AG09309 (cell line): Measurements from ENCODE around the gene STKLD1.
"Not testable (repeated sequence)": the region's sequence is repeated elsewhere in the genome, so short reads cannot be mapped to it uniquely, and the experiment has no call there.

Source experiments
- DNase-seq: peaks from one replicate; pipeline ENCODE4 v3.0.0-alpha.2; 2010; ENCODE audit warnings: low read depth
- H3K4me3 ChIP-seq: 2 replicates; pipeline ENCODE4 v1.5.1; 2011; ENCODE audit warnings: mild to moderate bottlenecking, low read depth, low read length, moderate library complexity; ENCODE audit not compliant: control insufficient read depth
- TF ChIP-seq, protein P1 (sequence below): IDR thresholded peaks from 2 replicates; pipeline ENCODE4 v1.5.1; 2011; ENCODE audit warnings: mild to moderate bottlenecking, low read depth, low read length, inconsistent platforms; ENCODE audit not compliant: insufficient read depth, control insufficient read depth; ENCODE audit errors: missing control alignments

The STKLD1 gene

GRCh38 chr9:133375724-133376654, at the start of gene STKLD1, which contains the start of gene SURF4:
STKLD1 (plus strand) TSS chr9:133376366; CDS start chr9:133376474, 108 bp downstream.
SURF4 (minus strand) TSS chr9:133376060; CDS start chr9:133375969, 91 bp downstream.
- DNase-seq: peak; percentile 79
- peak within 1 kb of the TSS; percentile 64 for H3K4me3 ChIP-seq
- TF ChIP-seq, protein P1, sequence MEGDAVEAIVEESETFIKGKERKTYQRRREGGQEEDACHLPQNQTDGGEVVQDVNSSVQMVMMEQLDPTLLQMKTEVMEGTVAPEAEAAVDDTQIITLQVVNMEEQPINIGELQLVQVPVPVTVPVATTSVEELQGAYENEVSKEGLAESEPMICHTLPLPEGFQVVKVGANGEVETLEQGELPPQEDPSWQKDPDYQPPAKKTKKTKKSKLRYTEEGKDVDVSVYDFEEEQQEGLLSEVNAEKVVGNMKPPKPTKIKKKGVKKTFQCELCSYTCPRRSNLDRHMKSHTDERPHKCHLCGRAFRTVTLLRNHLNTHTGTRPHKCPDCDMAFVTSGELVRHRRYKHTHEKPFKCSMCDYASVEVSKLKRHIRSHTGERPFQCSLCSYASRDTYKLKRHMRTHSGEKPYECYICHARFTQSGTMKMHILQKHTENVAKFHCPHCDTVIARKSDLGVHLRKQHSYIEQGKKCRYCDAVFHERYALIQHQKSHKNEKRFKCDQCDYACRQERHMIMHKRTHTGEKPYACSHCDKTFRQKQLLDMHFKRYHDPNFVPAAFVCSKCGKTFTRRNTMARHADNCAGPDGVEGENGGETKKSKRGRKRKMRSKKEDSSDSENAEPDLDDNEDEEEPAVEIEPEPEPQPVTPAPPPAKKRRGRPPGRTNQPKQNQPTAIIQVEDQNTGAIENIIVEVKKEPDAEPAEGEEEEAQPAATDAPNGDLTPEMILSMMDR: no peak

GRCh38 chr9:133327021-133327420, 49.1 kb upstream of the STKLD1 start:
- not testable (repeated sequence) for H3K4me3 ChIP-seq, DNase-seq

- no peak for DNase-seq
- TF ChIP-seq, protein P1: no peak
- no peak overlapping the region for H3K4me3 ChIP-seq
Observed at GRCh38 chr9:133327834-133328484, 48.2 kb upstream of the STKLD1 start.

DNA sequence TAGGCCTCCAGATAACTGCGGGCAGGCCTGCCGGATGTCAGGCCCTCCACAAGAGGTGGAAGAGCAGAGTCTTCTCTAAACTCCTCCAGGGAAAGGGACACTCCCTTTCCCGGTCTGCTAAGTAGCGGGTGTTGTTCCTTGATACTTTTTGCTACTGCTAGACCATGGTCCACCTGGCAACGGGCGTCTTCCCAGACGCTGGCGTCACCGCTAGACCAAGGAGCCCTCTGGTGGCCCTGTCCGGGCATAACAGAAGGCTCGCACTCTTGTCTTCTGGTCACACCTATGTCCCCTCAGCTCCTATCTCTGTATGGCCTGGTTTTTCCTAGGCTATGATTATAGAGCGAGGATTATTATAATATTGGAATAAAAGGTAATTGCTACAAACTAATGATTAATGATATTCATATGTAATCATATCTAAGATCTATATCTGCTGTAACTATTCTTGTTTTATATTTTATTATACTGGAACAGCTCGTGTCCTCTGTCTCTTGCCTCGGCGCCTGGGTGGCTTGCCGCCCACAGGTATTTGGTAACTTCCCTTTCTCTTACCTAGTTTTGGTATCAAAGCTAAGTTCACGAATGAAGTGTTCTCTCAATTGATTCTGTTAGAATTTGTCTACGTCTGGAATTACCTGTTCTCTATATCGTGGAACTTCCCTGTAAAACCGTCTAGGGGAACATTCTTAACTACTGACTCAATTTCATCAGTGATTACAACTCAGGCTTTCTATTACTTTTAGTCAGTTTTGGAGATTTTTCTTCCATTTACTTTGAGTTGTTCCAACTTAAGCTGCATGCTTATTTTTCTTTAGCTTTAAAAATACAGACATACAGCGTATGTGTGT, 46.6 kb upstream of the STKLD1 start:
- not testable (repeated sequence) for DNase-seq, H3K4me3 ChIP-seq
- TF ChIP-seq, protein P1: peak; percentile 51

GRCh38 chr9:133331221-133331620, 44.9 kb upstream of the STKLD1 start:
- DNase-seq: no peak
- no peak overlapping the region for H3K4me3 ChIP-seq
- TF ChIP-seq, protein P1: no peak

DNA sequence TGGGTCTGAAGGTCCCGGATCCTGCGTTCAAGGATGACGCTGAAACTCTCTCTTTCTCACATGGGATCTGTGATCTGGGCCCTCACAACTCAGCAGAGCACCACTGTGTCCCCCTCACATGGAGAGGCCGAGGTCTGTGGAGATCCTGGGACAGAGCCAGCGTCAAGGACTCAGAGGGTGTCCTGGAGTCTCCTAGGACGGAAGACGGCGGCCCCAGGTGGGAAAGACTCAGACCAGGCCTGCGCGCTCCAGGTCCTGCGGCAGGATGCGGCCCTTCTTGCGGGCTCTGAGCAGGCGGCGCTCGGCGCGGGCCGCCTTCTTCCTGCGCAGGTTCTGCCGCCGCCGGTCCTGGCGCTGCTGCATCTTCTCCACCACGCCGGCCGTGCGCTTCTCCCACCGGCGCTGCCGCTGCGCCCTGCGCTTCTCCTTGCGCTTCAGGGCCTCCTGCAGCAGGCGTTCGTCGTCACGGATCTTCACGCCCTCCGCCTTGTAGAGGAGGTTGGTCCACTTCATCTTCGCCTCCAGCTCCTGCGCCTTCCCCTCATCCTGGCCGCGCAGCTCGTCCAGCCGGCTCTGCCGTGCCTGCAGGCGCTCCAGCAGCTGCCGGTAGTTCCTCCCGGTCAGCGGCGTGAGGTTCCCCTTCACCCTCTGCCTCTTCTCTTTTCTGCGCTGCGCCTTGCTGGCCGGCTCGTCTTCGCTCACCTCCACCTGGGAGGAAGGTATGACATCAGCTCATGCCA, 44.4 kb upstream of the STKLD1 start:
- TF ChIP-seq, protein P1: no peak
- no peak for DNase-seq
- H3K4me3 ChIP-seq: no peak overlapping the region
